22Rv1 (cell line): ENCODE results near the gene KRTAP4-6.
"Not testable (repeated sequence)": the region's sequence is repeated elsewhere in the genome, so short reads cannot be mapped to it uniquely, and the experiment has no call there.

Source experiments
- H3K27ac ChIP-seq: fragments of 450-650 bp; 2 replicates; pipeline ENCODE4 v1.5.1; 2017
- CTCF ChIP-seq: fragments of 450-650 bp; IDR thresholded peaks from 2 replicates; pipeline ENCODE4 v1.5.1; 2017; ENCODE audit warnings: mild to moderate bottlenecking
- ZFX ChIP-seq: fragments of 450-650 bp; IDR thresholded peaks from 2 replicates; pipeline ENCODE4 v1.6.1; 2017; ENCODE audit warnings: antibody characterized with exemption, borderline replicate concordance

The KRTAP4-6 gene

GRCh38 chr17:41144846-41145245 lies 4.5 kb upstream of the KRTAP4-6 start:
- H3K27ac ChIP-seq = no peak overlapping the region
- no peak for TF ChIP-seq ZFX
- TF ChIP-seq CTCF = no peak

GRCh38 chr17:41141361-41141760 lies 1.0 kb upstream of the KRTAP4-6 start:
- no peak overlapping the region for H3K27ac ChIP-seq
- TF ChIP-seq ZFX = no peak

- H3K27ac ChIP-seq = not testable (repeated sequence)
These were observed 479 bp downstream of the KRTAP4-6 start for GRCh38 chr17:41139865-41140264.

- TF ChIP-seq CTCF (no peak), ZFX (no peak)
- H3K27ac ChIP-seq = no peak overlapping the region
These were observed 6.2 kb downstream of the KRTAP4-6 start for GRCh38 chr17:41133880-41134735.

- TF ChIP-seq CTCF (no peak), ZFX (no peak)
- H3K27ac ChIP-seq = no peak overlapping the region
These were observed 8.4 kb downstream of the KRTAP4-6 start for GRCh38 chr17:41131979-41132378.

GRCh38 chr17:41127371-41127770 lies 13.0 kb downstream of the KRTAP4-6 start:
- TF ChIP-seq CTCF = no peak
- TF ChIP-seq ZFX = no peak
- H3K27ac ChIP-seq = no peak overlapping the region

GRCh38 chr17:41126412-41126811 lies 13.9 kb downstream of the KRTAP4-6 start:
- TF ChIP-seq CTCF (no peak), ZFX (no peak)
- H3K27ac ChIP-seq = no peak overlapping the region

- TF ChIP-seq CTCF (no peak), ZFX (no peak)
- no peak overlapping the region for H3K27ac ChIP-seq
These were observed 15.3 kb downstream of the KRTAP4-6 start for GRCh38 chr17:41125064-41125463.

GRCh38 chr17:41123991-41124371 lies 16.4 kb downstream of the KRTAP4-6 start, which contains the start of gene KRTAP4-12:
TSS of gene KRTAP4-12 (minus strand) at chr17:41124182. CDS start at chr17:41124122, 60 bp downstream.
- H3K27ac ChIP-seq = not testable (repeated sequence)

- not testable (repeated sequence) for H3K27ac ChIP-seq
These were observed 16.9 kb downstream of the KRTAP4-6 start for GRCh38 chr17:41123292-41123990.
